Heart right ventricle (tissue), 16 donors: Measurements from ENCODE around the gene CRLF2. TPM values are rescaled to one million over a fixed set of nuclear protein-coding genes. Genes with fewer than 3 reads are reported as not detected.

Experiments
- ATAC-seq, 8 donors: fragments of 200-7000 bp; cut with Tn5 transposase; one replicate each; pipeline ENCODE4 v1.9.1; 2020; ENCODE audit warnings: mild to moderate bottlenecking in 8 of 8, moderate library complexity in 8 of 8, moderate number of reproducible peaks in 1 of 8
- DNase-seq, 2 donors: peaks; one replicate each; pipeline ENCODE4 v3.0.0-alpha.2; 2020
- H3K27ac ChIP-seq, 10 donors: fragments of 200-600 bp; sonication (generic) in 2 of 10; one replicate each; pipeline versions ENCODE4 v1.5.0 to v1.8.0; 2020 to 2022; ENCODE audit warnings: mild to moderate bottlenecking in 3 of 10
- H3K27me3 ChIP-seq, 7 donors: fragments of 200-600 bp; one replicate each; pipeline ENCODE4 v1.8.0; 2021 to 2022; ENCODE audit warnings: mild to moderate bottlenecking in 2 of 7
- H3K36me3 ChIP-seq, 9 donors: fragments of 200-600 bp; sonication (generic) in 1 of 9; one replicate each; pipeline versions ENCODE4 v1.5.0 to v1.8.0; 2020 to 2022; ENCODE audit warnings: mild to moderate bottlenecking in 2 of 9
- H3K4me1 ChIP-seq, 9 donors: fragments of 200-600 bp; sonication (generic) in 1 of 9; one replicate each; pipeline versions ENCODE4 v1.5.0 to v1.8.0; 2020 to 2022; ENCODE audit warnings: mild to moderate bottlenecking in 4 of 9
- H3K4me3 ChIP-seq, 10 donors: fragments of 200-600 bp; sonication (generic) in 2 of 10; one replicate each; pipeline versions ENCODE4 v1.5.0 to v1.8.0; 2020 to 2022; ENCODE audit warnings: mild to moderate bottlenecking in 7 of 10, moderate library complexity in 2 of 10
- H3K9me3 ChIP-seq, 11 donors: fragments of 200-600 bp in 10 of 11; sonication (generic) in 2 of 11; one replicate each; pipeline versions ENCODE4 v1.5.0 to v1.8.0; 2013 to 2022; ENCODE audit warnings: mild to moderate bottlenecking in 2 of 11, control low read depth in 1 of 11, moderate library complexity in 1 of 11
- WGBS, 2 donors: extraction: QIAGEN DNeasy Blood & Tissue Kit; methylation state at CpG; one replicate each; pipeline ENCODE4 v1.1.7; 2013; ENCODE audit warnings: inconsistent platforms in 1 of 2; 5-methylcytosine and 5-hydroxymethylcytosine counted together
- intact Hi-C, 10 donors: fragments of 100-400 bp; cut with DNase I; formaldehyde crosslinking; loops; one replicate each; pipeline versions ENCODE4 v1.11.1 to v1.14.2; 2022
- polyA plus RNA-seq, 2 donors: library from polyadenylated mRNA; stranded (reverse); fragments of 200-250 nt; gene quantifications; one replicate each; pipeline ENCODE4 v1.2.3, GENCODE V29; 2013
- total RNA-seq, 10 donors: library from RNA; stranded (reverse); fragmentation: NEBNext Ultra II Directional in 3 of 10; extraction: Animal tissue kit (Norgen Biotek cat#: 25700) in 3 of 10; gene quantifications; one replicate each; pipeline versions ENCODE4 v1.2.1 to v1.2.4, GENCODE V29; 2021 to 2023
- TF ChIP-seq, protein P1 (sequence below), 9 donors: fragments of 200-600 bp; sonication (generic) in 2 of 9; IDR thresholded peaks; one replicate each; pipeline versions ENCODE4 v1.5.0 to v1.8.0; 2021 to 2022; ENCODE audit warnings: antibody characterized with exemption in 9 of 9, mild to moderate bottlenecking in 5 of 9, moderate library complexity in 1 of 9
- donor health status: Arrhythmogenic right ventricular cardiomyopathy.
- donor health status: ischemic (EF 13 %, LVEDD 7.1; RV severe dilation, severe dysfunction).
- donor health status: healthy with polysubstance abuse.
- donor health status: DM: no; HTN: yes; CAD: no.
- donor health status: DM: no; HTN: no; CAD: no.
- donor health status: ischemic (EF 25% LVEDD 6.9; RV normal size, moderate dysfunction).
- donor health status: ischemic (EF 25% LVEDD 5.7; RV mildly dilated, moderate dysfunction).
- donor health status: healthy.
- donor health status: DM: yes; HTN: yes; CAD: no.
- donor health status: Ischemic cardiomyopathy.
- donor health status: ischemic (EF 35%, LVEDD 5.7; RV mildly dilated, moderate dysfunction).
- donor health status: nonischemic (EF 11% LVEDD 7.7; RV severe dilation, severe dysfunction).
- donor health status: DM: yes; HTN: yes; CAD: no.
- donor health status: PGD.
- donor health status: ischemic (EF 29% LVEDD 5.4; RV normal size, mild dysfunction).
- donor health status: nonischemic (EF 23%, LVEDD 6.1; RV moderate dilation, normal function).

CRLF2 gene
- total and polyA plus RNA-seq, 12 donors: 0.07 to 0.51 (median 0.36) TPM; not detected in 7

GRCh38 chrX:1152090-1152489 lies 60.4 kb downstream of the CRLF2 start:
- no peaks in the 10 kb centered on the region for H3K9me3 ChIP-seq
- H3K36me3 ChIP-seq: no peaks in the 10 kb centered on the region
- intact Hi-C loops: loop anchor here in 1 of 10 donors (10.0 kb wide), 1 partner anchor 727 kb away; no protein-coding TSS in a partner anchor
- ATAC-seq (no peak), DNase-seq (no peak)
- no peaks in the 10 kb centered on the region for H3K4me1 ChIP-seq
- TF ChIP-seq, protein P1, sequence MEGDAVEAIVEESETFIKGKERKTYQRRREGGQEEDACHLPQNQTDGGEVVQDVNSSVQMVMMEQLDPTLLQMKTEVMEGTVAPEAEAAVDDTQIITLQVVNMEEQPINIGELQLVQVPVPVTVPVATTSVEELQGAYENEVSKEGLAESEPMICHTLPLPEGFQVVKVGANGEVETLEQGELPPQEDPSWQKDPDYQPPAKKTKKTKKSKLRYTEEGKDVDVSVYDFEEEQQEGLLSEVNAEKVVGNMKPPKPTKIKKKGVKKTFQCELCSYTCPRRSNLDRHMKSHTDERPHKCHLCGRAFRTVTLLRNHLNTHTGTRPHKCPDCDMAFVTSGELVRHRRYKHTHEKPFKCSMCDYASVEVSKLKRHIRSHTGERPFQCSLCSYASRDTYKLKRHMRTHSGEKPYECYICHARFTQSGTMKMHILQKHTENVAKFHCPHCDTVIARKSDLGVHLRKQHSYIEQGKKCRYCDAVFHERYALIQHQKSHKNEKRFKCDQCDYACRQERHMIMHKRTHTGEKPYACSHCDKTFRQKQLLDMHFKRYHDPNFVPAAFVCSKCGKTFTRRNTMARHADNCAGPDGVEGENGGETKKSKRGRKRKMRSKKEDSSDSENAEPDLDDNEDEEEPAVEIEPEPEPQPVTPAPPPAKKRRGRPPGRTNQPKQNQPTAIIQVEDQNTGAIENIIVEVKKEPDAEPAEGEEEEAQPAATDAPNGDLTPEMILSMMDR (IDR thresholded peaks at IDR 0.05): no peak
- peaks cover 0 to 45% (median 24%) of the 10 kb centered on the region in 7 donors for H3K27me3 ChIP-seq
- WGBS, 2 donors: 46 to 50% methylated on average over 10 of the region's 10 CpGs
- H3K4me3 ChIP-seq: no peak overlapping the region
- no peak overlapping the region for H3K27ac ChIP-seq

DNA sequence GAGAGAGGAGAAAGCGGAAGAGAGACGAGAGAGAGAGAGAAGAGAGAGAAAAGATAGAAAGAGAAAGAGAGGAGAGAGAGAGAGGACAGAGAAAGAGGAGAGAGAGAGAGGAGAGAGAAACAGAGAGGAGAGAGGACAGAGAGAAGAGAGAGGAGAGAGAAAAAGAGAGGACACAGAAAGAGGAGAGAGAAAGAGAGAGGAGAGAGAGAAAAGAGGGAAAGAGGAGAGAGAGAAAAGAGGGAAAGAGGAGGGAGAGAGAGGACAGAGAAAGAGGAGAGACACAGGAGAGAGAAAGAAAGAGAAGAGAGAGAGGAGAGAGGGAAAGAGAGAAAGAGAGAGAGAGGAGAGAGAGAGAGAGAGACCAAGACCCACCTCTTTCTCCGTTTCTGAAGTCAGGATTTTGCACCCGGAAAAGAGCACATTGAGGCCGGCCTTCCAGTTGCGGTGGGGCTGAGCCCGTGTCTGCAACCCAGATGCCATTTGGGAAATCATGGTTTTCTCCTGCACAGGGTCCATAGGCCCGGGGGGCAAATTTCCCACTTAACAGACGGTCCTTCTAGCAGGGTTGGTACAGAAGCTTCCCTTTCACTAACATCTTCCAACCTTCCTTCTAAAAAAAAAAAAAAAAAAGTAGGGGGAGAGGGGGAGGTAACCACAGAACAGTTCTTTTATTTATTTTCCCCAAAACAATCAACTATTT lies 60.9 kb downstream of the CRLF2 start:
- DNase-seq: no peak
- intact Hi-C loops: loop anchor here in 1 of 10 donors (10.0 kb wide), 1 partner anchor 727 kb away; no protein-coding TSS in a partner anchor
- no peak for ATAC-seq
- peaks cover 0 to 45% (median 24%) of the 10 kb centered on the region in 7 donors for H3K27me3 ChIP-seq
- no peak overlapping the region for H3K27ac ChIP-seq
- 50 to 53% methylated on average over 9 of the region's 9 CpGs for WGBS, 2 donors
- H3K9me3 ChIP-seq: no peaks in the 10 kb centered on the region
- H3K36me3 ChIP-seq: no peaks in the 10 kb centered on the region
- TF ChIP-seq, protein P1 (IDR thresholded peaks at IDR 0.05): no peak
- no peaks in the 10 kb centered on the region for H3K4me1 ChIP-seq
- no peak overlapping the region for H3K4me3 ChIP-seq

DNA sequence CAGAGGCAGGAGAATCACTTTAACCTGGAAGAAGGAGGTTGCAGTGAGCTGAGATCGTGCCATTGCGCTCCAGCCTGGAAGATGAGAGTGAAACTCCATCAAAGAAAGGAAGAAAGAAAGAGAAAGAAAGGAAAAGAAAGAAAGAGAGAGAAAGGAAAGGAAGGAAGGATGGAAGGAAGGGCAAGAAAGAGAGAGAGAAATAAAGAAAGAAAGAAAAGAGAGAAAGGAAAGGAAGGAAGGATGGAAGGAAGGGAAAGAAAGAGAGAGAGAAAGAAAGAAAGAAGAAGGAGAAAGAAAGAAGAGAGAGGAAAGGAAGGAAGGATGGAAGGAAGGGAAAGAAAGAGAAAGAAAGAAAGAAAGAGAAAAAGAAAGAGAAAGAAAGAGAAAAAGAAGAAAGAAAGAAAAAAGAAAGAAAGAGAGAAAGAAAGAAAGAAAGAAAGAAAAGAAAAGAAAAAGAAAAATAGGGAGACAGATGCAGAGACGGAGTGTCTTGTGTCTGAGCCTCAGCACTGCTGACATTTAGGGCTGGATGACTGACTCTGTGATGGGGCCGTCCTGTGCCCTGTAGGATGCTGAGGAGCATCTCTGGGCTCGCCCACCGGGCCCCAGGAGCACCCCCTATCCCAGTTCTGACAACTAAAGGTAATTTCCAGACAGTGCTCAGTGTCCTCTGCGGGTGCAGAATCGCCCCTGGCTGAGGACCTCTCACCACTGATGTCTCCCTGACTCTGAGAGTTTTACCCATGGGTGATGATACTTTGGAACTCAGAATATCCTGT lies 61.7 kb downstream of the CRLF2 start:
- no peaks in the 10 kb centered on the region for H3K36me3 ChIP-seq
- no peak overlapping the region for H3K4me3 ChIP-seq
- WGBS, 2 donors: 76 to 84% methylated on average over 8 of the region's 8 CpGs
- H3K9me3 ChIP-seq: no peaks in the 10 kb centered on the region
- H3K4me1 ChIP-seq: no peaks in the 10 kb centered on the region
- DNase-seq: no peak
- peaks cover 0 to 42% (median 24%) of the 10 kb centered on the region in 7 donors for H3K27me3 ChIP-seq
- no peak for ATAC-seq
- TF ChIP-seq, protein P1 (IDR thresholded peaks at IDR 0.05): no peak
- no peak overlapping the region for H3K27ac ChIP-seq
- intact Hi-C loops: loop anchor here in 1 of 10 donors (10.0 kb wide), 1 partner anchor 726 kb away; no protein-coding TSS in a partner anchor

GRCh38 chrX:1147611-1148515 lies 64.6 kb downstream of the CRLF2 start:
- Histone ChIP-seq H3K27me3 (peaks cover 0 to 35% (median 20%) of the 10 kb centered on the region in 7 donors), H3K36me3 (no peaks in the 10 kb centered on the region), H3K4me3 (no peak overlapping the region), H3K9me3 (no peaks in the 10 kb centered on the region), H3K27ac (no peak overlapping the region), H3K4me1 (no peaks in the 10 kb centered on the region)
- TF ChIP-seq, protein P1 (IDR thresholded peaks at IDR 0.05): no peak
- no peak for DNase-seq
- intact Hi-C loops: no loop called here
- ATAC-seq: no peak
- WGBS, 2 donors: 49 to 57% methylated on average over 29 of the region's 29 CpGs
